PC-9 (cell line): Measurements from ENCODE around the gene SCAI. TPM values are rescaled to one million over a fixed set of nuclear protein-coding genes. Genes with fewer than 3 reads are reported as not detected.

Experiments
- BruUV-seq: library from RNA; stranded (reverse); fragments of 400-500 nt; replicated peaks from 2 replicates; lab custom pipeline; 2021; lab: Mats Ljungman, UMichigan
- CTCF ChIA-PET: fragments of 300-600 bp; sonication (Branson Sonifier 250); formaldehyde crosslinking; loops from one replicate; lab custom pipeline; 2022; ENCODE audit warnings: antibody characterized with exemption; lab: Charles Lee
- POLR2A ChIA-PET: fragments of 300-600 bp; sonication (Branson Sonifier 250); formaldehyde crosslinking; loops from one replicate; lab custom pipeline; 2022; ENCODE audit warnings: antibody characterized with exemption; ENCODE audit not compliant: unreplicated experiment; lab: Charles Lee
- DNase-seq, 2 experiments: peaks; one replicate each; pipeline versions ENCODE4 v3.0.0 to v3.0.0-alpha.2; 2015 to 2022; ENCODE audit warnings: mixed read lengths in 1 of 2
- H2AFZ ChIP-seq: fragments of 200-600 bp; sonication (generic); 2 replicates; pipeline ENCODE4 v1.8.1; 2017; ENCODE audit warnings: antibody characterized with exemption
- H3F3A ChIP-seq: fragments of 200-600 bp; sonication (generic); 2 replicates; pipeline ENCODE4 v1.8.1; 2017; ENCODE audit warnings: antibody characterized with exemption, mild to moderate bottlenecking, low read depth; ENCODE audit not compliant: insufficient read depth
- H3K27ac ChIP-seq: fragments of 200-600 bp; sonication (generic); 2 replicates; pipeline ENCODE4 v1.6.1; 2016; ENCODE audit warnings: mixed run types
- H3K27me3 ChIP-seq: fragments of 200-600 bp; sonication (generic); 2 replicates; pipeline ENCODE4 v1.6.1; 2016; ENCODE audit warnings: low read depth, mixed run types; ENCODE audit not compliant: insufficient read depth
- H3K36me3 ChIP-seq: fragments of 200-600 bp; sonication (generic); 2 replicates; pipeline ENCODE4 v1.6.1; 2016; ENCODE audit warnings: low read depth, mixed run types
- H3K4me1 ChIP-seq: fragments of 200-600 bp; sonication (generic); replicated peaks from 2 replicates; pipeline ENCODE4 v1.6.1; 2016; ENCODE audit warnings: mixed run types; ENCODE audit not compliant: insufficient read depth
- H3K4me2 ChIP-seq: fragments of 200-600 bp; sonication (generic); 2 replicates; pipeline ENCODE4 v1.6.1; 2017; ENCODE audit warnings: mixed run types
- H3K4me3 ChIP-seq: fragments of 200-600 bp; sonication (generic); 2 replicates; pipeline ENCODE4 v1.6.1; 2016; ENCODE audit warnings: mixed run types
- H3K79me2 ChIP-seq: fragments of 200-600 bp; sonication (generic); 2 replicates; pipeline ENCODE4 v1.6.1; 2017; ENCODE audit warnings: low read depth, mixed run types
- H3K9me2 ChIP-seq: fragments of 200-600 bp; sonication (generic); 2 replicates; pipeline ENCODE4 v1.8.1; 2017; ENCODE audit warnings: mild to moderate bottlenecking; ENCODE audit not compliant: insufficient read depth
- H3K9me3 ChIP-seq: fragments of 200-600 bp; sonication (generic); 2 replicates; pipeline ENCODE4 v1.8.1; 2016; ENCODE audit warnings: low read depth; ENCODE audit not compliant: insufficient read depth
- H4K20me1 ChIP-seq: fragments of 200-600 bp; sonication (generic); 2 replicates; pipeline ENCODE4 v1.8.1; 2017; ENCODE audit not compliant: insufficient read depth
- EZH2 ChIP-seq: fragments of 200-600 bp; sonication (generic); IDR thresholded peaks from 2 replicates; pipeline ENCODE4 v1.8.0; 2017; ENCODE audit warnings: antibody characterized with exemption, low read depth
- intact Hi-C: fragments of 100-400 bp; cut with micrococcal nuclease; formaldehyde crosslinking; loops from one replicate; pipeline ENCODE4 v1.10.0; 2022; ENCODE audit not compliant: unreplicated experiment
- total RNA-seq: library from RNA; stranded (reverse); gene quantifications from 2 replicates; pipeline ENCODE4 v1.2.3, GENCODE V29; 2021
- TF ChIP-seq, protein P1 (sequence below): fragments of 200-600 bp; sonication (generic); conservative IDR thresholded peaks from 2 replicates; pipeline ENCODE4 v1.6.1; 2017; ENCODE audit warnings: mixed run types, antibody characterized with exemption, mild to moderate bottlenecking, moderate library complexity

The SCAI gene
- total RNA-seq, 1 experiment from 2014 or later, result 16.0 TPM

- no peak for DNase-seq
- Histone ChIP-seq H3K79me2 (no peaks in the 10 kb centered on the region), H3K4me1 (no peaks in the 10 kb centered on the region), H3K36me3 (no peaks in the 10 kb centered on the region), H3K27me3 (no peaks in the 10 kb centered on the region), H3K9me3 (no peaks in the 10 kb centered on the region; the same call in 1 of the 2 replicates), H3K4me2 (no peak overlapping the region), H3F3A (peaks cover 3% of the 10 kb centered on the region; the same call in 1 of the 2 replicates), H3K27ac (no peak overlapping the region), H2AFZ (no peak overlapping the region), H3K9me2 (no peaks in the 10 kb centered on the region), H3K4me3 (no peak overlapping the region), H4K20me1 (no peaks in the 10 kb centered on the region)
- BruUV-seq, result no TSS peak
- intact Hi-C loops, result no loop called here
- CTCF ChIA-PET, result no interaction called here
- TF ChIP-seq, protein P1, sequence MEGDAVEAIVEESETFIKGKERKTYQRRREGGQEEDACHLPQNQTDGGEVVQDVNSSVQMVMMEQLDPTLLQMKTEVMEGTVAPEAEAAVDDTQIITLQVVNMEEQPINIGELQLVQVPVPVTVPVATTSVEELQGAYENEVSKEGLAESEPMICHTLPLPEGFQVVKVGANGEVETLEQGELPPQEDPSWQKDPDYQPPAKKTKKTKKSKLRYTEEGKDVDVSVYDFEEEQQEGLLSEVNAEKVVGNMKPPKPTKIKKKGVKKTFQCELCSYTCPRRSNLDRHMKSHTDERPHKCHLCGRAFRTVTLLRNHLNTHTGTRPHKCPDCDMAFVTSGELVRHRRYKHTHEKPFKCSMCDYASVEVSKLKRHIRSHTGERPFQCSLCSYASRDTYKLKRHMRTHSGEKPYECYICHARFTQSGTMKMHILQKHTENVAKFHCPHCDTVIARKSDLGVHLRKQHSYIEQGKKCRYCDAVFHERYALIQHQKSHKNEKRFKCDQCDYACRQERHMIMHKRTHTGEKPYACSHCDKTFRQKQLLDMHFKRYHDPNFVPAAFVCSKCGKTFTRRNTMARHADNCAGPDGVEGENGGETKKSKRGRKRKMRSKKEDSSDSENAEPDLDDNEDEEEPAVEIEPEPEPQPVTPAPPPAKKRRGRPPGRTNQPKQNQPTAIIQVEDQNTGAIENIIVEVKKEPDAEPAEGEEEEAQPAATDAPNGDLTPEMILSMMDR, result no peak
- no peak for TF ChIP-seq EZH2
- POLR2A ChIA-PET, result interaction anchor here (0.5 kb wide), 1 partner anchor 472 kb away, joined by 3 read pairs; no protein-coding TSS in a partner anchor
Measured at GRCh38 chr9:125079931-125080330, 63.4 kb downstream of the SCAI start.

DNA sequence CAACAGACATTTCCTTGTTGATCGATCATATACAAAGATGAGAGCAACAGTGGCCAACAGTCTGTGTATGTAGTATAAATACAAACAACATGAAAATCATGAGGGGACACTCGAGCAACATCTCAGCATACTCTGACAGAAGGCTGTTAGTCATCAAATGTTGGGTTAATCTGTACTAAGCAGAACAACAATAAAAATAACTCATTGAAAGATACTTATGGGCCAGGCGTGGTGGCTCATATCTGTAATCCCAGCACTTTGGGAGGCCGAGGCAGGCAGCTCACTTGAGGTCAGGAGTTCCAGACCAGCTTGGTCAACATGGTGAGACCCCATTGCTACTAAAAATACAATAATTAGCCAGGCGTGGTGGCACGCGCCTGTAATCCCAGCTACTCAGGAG, 67.3 kb downstream of the SCAI start:
- no peak for DNase-seq
- Histone ChIP-seq H3K36me3 (no peaks in the 10 kb centered on the region), H3K4me3 (no peak overlapping the region), H3K79me2 (no peaks in the 10 kb centered on the region), H3K27ac (no peak overlapping the region), H3F3A (peaks cover 3% of the 10 kb centered on the region; the same call in 1 of the 2 replicates), H4K20me1 (no peaks in the 10 kb centered on the region), H3K4me2 (no peak overlapping the region), H3K9me3 (no peaks in the 10 kb centered on the region), H3K27me3 (no peaks in the 10 kb centered on the region), H3K9me2 (no peaks in the 10 kb centered on the region), H2AFZ (no peak overlapping the region), H3K4me1 (no peaks in the 10 kb centered on the region)
- ChIA-PET CTCF (no interaction called here), POLR2A (no interaction called here)
- BruUV-seq, result no TSS peak
- intact Hi-C loops, result no loop called here
- no peak for TF ChIP-seq EZH2
- TF ChIP-seq, protein P1, result no peak

DNA sequence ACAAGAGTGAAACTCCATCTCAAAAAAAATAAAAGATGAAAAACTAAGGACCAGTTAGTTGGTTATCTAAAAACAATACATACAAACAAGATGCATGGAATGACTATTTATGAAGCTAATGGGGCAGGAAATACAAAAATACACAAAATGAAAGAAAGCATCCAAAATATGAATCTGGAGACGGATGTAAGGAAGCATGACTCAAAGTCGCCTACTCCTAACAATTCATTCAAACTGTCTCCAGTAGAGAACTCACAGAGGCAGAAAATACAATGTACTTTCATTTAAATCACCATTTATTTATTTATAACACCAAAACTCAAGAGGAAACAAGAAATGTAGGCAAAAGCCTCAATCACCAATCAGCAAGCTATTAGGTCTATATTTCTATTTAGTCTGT, 68.4 kb downstream of the SCAI start:
- intact Hi-C loops, result no loop called here
- TF ChIP-seq EZH2, result no peak
- Histone ChIP-seq H3F3A (peaks cover 3% of the 10 kb centered on the region; the same call in 1 of the 2 replicates), H2AFZ (no peak overlapping the region), H3K27ac (no peak overlapping the region), H3K27me3 (no peaks in the 10 kb centered on the region), H3K4me3 (no peak overlapping the region), H3K9me2 (no peaks in the 10 kb centered on the region), H3K79me2 (no peaks in the 10 kb centered on the region), H4K20me1 (no peaks in the 10 kb centered on the region), H3K9me3 (no peaks in the 10 kb centered on the region), H3K36me3 (no peaks in the 10 kb centered on the region), H3K4me1 (no peaks in the 10 kb centered on the region), H3K4me2 (no peak overlapping the region)
- ChIA-PET CTCF (interaction anchor here (0.7 kb wide), 1 partner anchor 11 kb away, joined by 6 read pairs; no protein-coding TSS in a partner anchor), POLR2A (interaction anchor here (0.7 kb wide), 1 partner anchor 266 kb away, joined by 22 read pairs; no protein-coding TSS in a partner anchor)
- no peak for DNase-seq
- no TSS peak for BruUV-seq
